GM12891 (cell line): ENCODE measurements around the gene CGB8.
"Not testable (repeated sequence)": the region's sequence is repeated elsewhere in the genome, so short reads cannot be mapped to it uniquely, and the experiment has no call there.

Experiments used
- POLR2A ChIP-seq: IDR thresholded peaks from 2 replicates; pipeline ENCODE4 v1.6.1; 2011; ENCODE audit warnings: low read depth, low read length, control low read depth
- POLR2AphosphoS5 ChIP-seq: IDR thresholded peaks from 2 replicates; pipeline ENCODE4 v1.6.1; 2011; ENCODE audit warnings: low read depth, low read length, control low read depth
- POU2F2 ChIP-seq: IDR thresholded peaks from 2 replicates; pipeline ENCODE4 v1.6.1; 2011; ENCODE audit warnings: low read depth, mild to moderate bottlenecking, control low read depth, low read length, moderate library complexity
- TAF1 ChIP-seq: IDR thresholded peaks from 2 replicates; pipeline ENCODE4 v1.6.1; 2011; ENCODE audit warnings: low read depth, low read length, control low read depth

DNA sequence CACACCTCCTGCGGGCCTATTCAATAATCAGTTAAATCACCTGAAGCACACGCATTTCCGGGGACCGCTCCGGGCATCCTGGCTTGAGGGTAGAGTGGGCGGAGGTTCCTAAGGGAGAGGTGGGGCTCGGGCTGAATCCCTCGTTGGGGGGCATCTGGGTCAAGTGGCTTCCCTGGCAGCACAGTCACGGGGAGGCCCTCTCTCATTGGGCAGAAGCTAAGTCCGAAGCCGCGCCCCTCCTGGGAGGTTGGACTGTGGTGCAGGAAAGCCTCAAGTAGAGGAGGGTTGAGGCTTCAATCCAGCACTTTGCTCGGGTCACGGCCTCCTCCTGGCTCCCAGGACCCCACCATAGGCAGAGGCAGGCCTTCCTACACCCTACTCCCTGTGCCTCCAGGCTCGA lies 5.4 kb downstream of the CGB8 start, which contains the start of gene CGB5:
- not testable (repeated sequence) for TF ChIP-seq POLR2A, TAF1, POLR2AphosphoS5, POU2F2
